ENCODE measurements around the gene LDHA.

DNA sequence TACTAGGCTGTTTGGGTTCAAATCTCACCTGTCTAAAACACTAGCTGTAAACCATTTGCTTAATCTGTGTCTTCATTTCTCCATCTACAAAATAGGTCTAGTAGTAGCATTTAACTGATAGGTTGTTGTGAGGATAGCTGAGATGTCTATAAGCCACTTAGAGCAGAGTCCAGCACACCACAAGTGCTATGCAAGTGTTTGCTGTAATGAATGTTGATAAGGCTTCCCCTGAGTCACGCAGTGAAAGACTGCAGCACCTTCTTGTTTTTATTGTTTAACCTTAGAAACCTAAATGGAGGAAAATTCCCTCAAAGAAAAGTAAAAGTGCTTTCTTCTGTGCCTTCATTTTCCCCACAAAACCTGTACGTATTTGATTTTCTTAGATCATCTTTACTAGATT, 23.1 kb upstream of the LDHA start:
- TF ChIP-seq CTCF (IDR thresholded peaks at IDR 0.05; ENCODE audit: insufficient read depth, low read depth, low read length) (no peak), EZH2 (IDR thresholded peaks at IDR 0.05; ENCODE audit: insufficient read depth, low read length) (no peak)

All from astrocyte (in vitro differentiated cells and primary cell).